ENCODE results near the gene OR2V2.
"Not testable (repeated sequence)": the region's sequence is repeated elsewhere in the genome, so short reads cannot be mapped to it uniquely, and the experiment has no call there.

OR2V2 gene

GRCh38 chr5:181121675-181122561, 25.5 kb upstream of the OR2V2 start:
- H3K4me3 ChIP-seq (ENCODE audit: low read depth, low read length): no peak overlapping the region
- no peak for DNase-seq (ENCODE audit: low read depth)
- in situ Hi-C loops (cut with HindIII; ENCODE audit: low sequenced_read_pairs): no loop called here
- no peak for TF ChIP-seq CTCF (IDR thresholded peaks at IDR 0.05; ENCODE audit: low read depth, low read length, missing control alignments)

GRCh38 chr5:181124526-181124925, 22.9 kb upstream of the OR2V2 start:
- in situ Hi-C loops (cut with HindIII; ENCODE audit: low sequenced_read_pairs): no loop called here
- DNase-seq (ENCODE audit: low read depth): no peak
- TF ChIP-seq CTCF (IDR thresholded peaks at IDR 0.05; ENCODE audit: low read depth, low read length, missing control alignments): no peak

GRCh38 chr5:181126841-181127240, 20.5 kb upstream of the OR2V2 start:
- no peak overlapping the region for H3K4me3 ChIP-seq (ENCODE audit: low read depth, low read length)
- TF ChIP-seq CTCF (IDR thresholded peaks at IDR 0.05; ENCODE audit: low read depth, low read length, missing control alignments): no peak
- no peak for DNase-seq (ENCODE audit: low read depth)
- in situ Hi-C loops (cut with HindIII; ENCODE audit: low sequenced_read_pairs): no loop called here

More at GRCh38 chr5:181124526-181124925, 22.9 kb upstream of the OR2V2 start:
- no peak overlapping the region for H3K4me3 ChIP-seq (ENCODE audit: low read depth, low read length)

- no peak for TF ChIP-seq CTCF (IDR thresholded peaks at IDR 0.05; ENCODE audit: low read depth, low read length, missing control alignments)
- in situ Hi-C loops (cut with HindIII; ENCODE audit: low sequenced_read_pairs): no loop called here
These were observed 19.9 kb upstream of the OR2V2 start for GRCh38 chr5:181127456-181127855.

GRCh38 chr5:181127907-181128626, 19.3 kb upstream of the OR2V2 start:
- DNase-seq (ENCODE audit: low read depth): no peak
- in situ Hi-C loops (cut with HindIII; ENCODE audit: low sequenced_read_pairs): no loop called here
- H3K4me3 ChIP-seq (ENCODE audit: low read depth, low read length): no peak overlapping the region
- TF ChIP-seq CTCF (IDR thresholded peaks at IDR 0.05; ENCODE audit: low read depth, low read length, missing control alignments): no peak

More at GRCh38 chr5:181127456-181127855, 19.9 kb upstream of the OR2V2 start:
- no peak overlapping the region for H3K4me3 ChIP-seq (ENCODE audit: low read depth, low read length)
- no peak for DNase-seq (ENCODE audit: low read depth)

- TF ChIP-seq CTCF (IDR thresholded peaks at IDR 0.05; ENCODE audit: low read depth, low read length, missing control alignments): no peak
- no peak overlapping the region for H3K4me3 ChIP-seq (ENCODE audit: low read depth, low read length)
- DNase-seq (ENCODE audit: low read depth): no peak
- in situ Hi-C loops (cut with HindIII; ENCODE audit: low sequenced_read_pairs): no loop called here
These were observed 17.8 kb upstream of the OR2V2 start for GRCh38 chr5:181129601-181130000.

- in situ Hi-C loops (cut with HindIII; ENCODE audit: low sequenced_read_pairs); DNase-seq (ENCODE audit: low read depth); H3K4me3 ChIP-seq (ENCODE audit: low read depth, low read length): not testable (repeated sequence)
These were observed 17.3 kb upstream of the OR2V2 start for GRCh38 chr5:181130081-181130480.
